ENCODE results near the gene INTS11.

Gene INTS11

GRCh38 chr1:1305300-1306069, 19.0 kb downstream of the INTS11 start (continued):
- TF ChIP-seq ZNF398 (tag by site-specific recombination; IDR thresholded peaks at IDR 0.05), result peak; percentile 82
- TF ChIP-seq ZNF473 (tag by site-specific recombination; IDR thresholded peaks at IDR 0.05), result no peak
- no peak for TF ChIP-seq SCRT1 (tag by site-specific recombination; IDR thresholded peaks at IDR 0.05; ENCODE audit: borderline replicate concordance)
- no peak for TF ChIP-seq ZFHX2 (tag by site-specific recombination; conservative IDR thresholded peaks at IDR 0.05)
- no peak for TF ChIP-seq INSM2 (tag by site-specific recombination; IDR thresholded peaks at IDR 0.05)
- no peak for TF ChIP-seq ZNF654 (tag by site-specific recombination; IDR thresholded peaks at IDR 0.05; ENCODE audit: low read depth)
- TF ChIP-seq ZNF549 (tag by site-specific recombination; IDR thresholded peaks at IDR 0.05), result no peak
- TF ChIP-seq HIC1 (tag by site-specific recombination; IDR thresholded peaks at IDR 0.05), result peak; percentile 58
- TF ChIP-seq ZNF747 (tag by site-specific recombination; IDR thresholded peaks at IDR 0.05), result no peak
- TF ChIP-seq ZNF658 (tag by site-specific recombination; IDR thresholded peaks at IDR 0.05), result no peak
- TF ChIP-seq ZBTB49 (tag by site-specific recombination; IDR thresholded peaks at IDR 0.05; ENCODE audit: low read depth), result no peak
- TF ChIP-seq WT1 (tag by site-specific recombination; IDR thresholded peaks at IDR 0.05), result no peak
- peak; percentile 97 for TF ChIP-seq PATZ1 (tag by site-specific recombination; IDR thresholded peaks at IDR 0.05)
- TF ChIP-seq ZSCAN4 (tag by site-specific recombination; IDR thresholded peaks at IDR 0.05), result no peak
- TF ChIP-seq ZNF600 (tag by site-specific recombination; IDR thresholded peaks at IDR 0.05), result no peak
- no peak for TF ChIP-seq ZNF544 (tag by site-specific recombination; IDR thresholded peaks at IDR 0.05)
- TF ChIP-seq ZNF704 (tag by site-specific recombination; IDR thresholded peaks at IDR 0.05), result no peak
- TF ChIP-seq GLIS2 (tag by site-specific recombination; IDR thresholded peaks at IDR 0.05), result peak; percentile 73
- TF ChIP-seq ZNF768 (tag by site-specific recombination; IDR thresholded peaks at IDR 0.05), result no peak
- no peak for TF ChIP-seq ZNF133 (tag by site-specific recombination; IDR thresholded peaks at IDR 0.05)
- TF ChIP-seq KLF8 (tag by site-specific recombination; IDR thresholded peaks at IDR 0.05), result peak; percentile 77
- TF ChIP-seq ZNF169 (tag by site-specific recombination; IDR thresholded peaks at IDR 0.05), result no peak
- no peak for TF ChIP-seq MZF1 (tag by site-specific recombination; IDR thresholded peaks at IDR 0.05; ENCODE audit: borderline replicate concordance)
- no peak for TF ChIP-seq GFI1B (tag by site-specific recombination; IDR thresholded peaks at IDR 0.05)
- TF ChIP-seq SP2 (tag by site-specific recombination; IDR thresholded peaks at IDR 0.05), result peak; percentile 76
- 0 out of 2 replicates have a peak, but pooled peaks have one; percentile 37 for TF ChIP-seq KLF16 (tag by site-specific recombination; IDR thresholded peaks at IDR 0.05)
- TF ChIP-seq ZNF610 (tag by site-specific recombination; IDR thresholded peaks at IDR 0.05; ENCODE audit: borderline replicate concordance), result no peak
- TF ChIP-seq ZNF76 (tag by site-specific recombination; IDR thresholded peaks at IDR 0.05; ENCODE audit: borderline replicate concordance, low read depth), result no peak

All from HEK293 (cell line).